Activated T-cell treated with anti-CD3 and anti-CD28 coated beads, Interleukin-2, amount 50 U/mL, for 4 hours (primary cell): ENCODE measurements around the gene NRSN2. TPM values are rescaled to one million over a fixed set of nuclear protein-coding genes. Genes with fewer than 3 reads are reported as not detected.

Experiments used
- ATAC-seq, 2 donors: fragments of 200-7000 bp; cut with Tn5 transposase; one replicate each; pipeline ENCODE4 v1.10.0; 2021
- DNase-seq: peaks from one replicate; pipeline ENCODE4 v3.0.0-alpha.2; 2020
- H3K27me3 Mint-ChIP-seq: one replicate; pipeline ENCODE4 v1.8.0; 2021; ENCODE audit warnings: low read depth, mixed read lengths
- H3K36me3 Mint-ChIP-seq: one replicate; pipeline ENCODE4 v1.8.0; 2022; ENCODE audit warnings: mixed read lengths; ENCODE audit not compliant: insufficient read depth
- H3K4me1 Mint-ChIP-seq: one replicate; pipeline ENCODE4 v1.8.0; 2021; ENCODE audit warnings: low read depth, mixed read lengths
- H3K4me3 Mint-ChIP-seq: one replicate; pipeline ENCODE4 v1.8.0; 2021; ENCODE audit warnings: mild to moderate bottlenecking, moderate library complexity, mixed read lengths
- H3K9me3 Mint-ChIP-seq: one replicate; pipeline ENCODE4 v1.8.0; 2021; ENCODE audit warnings: mixed read lengths
- total RNA-seq, 3 donors: library from RNA; stranded (reverse); gene quantifications; one replicate each; pipeline ENCODE4 v1.2.1, GENCODE V29; 2021

Gene NRSN2, protein sequence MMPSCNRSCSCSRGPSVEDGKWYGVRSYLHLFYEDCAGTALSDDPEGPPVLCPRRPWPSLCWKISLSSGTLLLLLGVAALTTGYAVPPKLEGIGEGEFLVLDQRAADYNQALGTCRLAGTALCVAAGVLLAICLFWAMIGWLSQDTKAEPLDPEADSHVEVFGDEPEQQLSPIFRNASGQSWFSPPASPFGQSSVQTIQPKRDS
- total RNA-seq, result 1 to 10 TPM; 2.7 to 3.2 (median 2.8) TPM

DNA sequence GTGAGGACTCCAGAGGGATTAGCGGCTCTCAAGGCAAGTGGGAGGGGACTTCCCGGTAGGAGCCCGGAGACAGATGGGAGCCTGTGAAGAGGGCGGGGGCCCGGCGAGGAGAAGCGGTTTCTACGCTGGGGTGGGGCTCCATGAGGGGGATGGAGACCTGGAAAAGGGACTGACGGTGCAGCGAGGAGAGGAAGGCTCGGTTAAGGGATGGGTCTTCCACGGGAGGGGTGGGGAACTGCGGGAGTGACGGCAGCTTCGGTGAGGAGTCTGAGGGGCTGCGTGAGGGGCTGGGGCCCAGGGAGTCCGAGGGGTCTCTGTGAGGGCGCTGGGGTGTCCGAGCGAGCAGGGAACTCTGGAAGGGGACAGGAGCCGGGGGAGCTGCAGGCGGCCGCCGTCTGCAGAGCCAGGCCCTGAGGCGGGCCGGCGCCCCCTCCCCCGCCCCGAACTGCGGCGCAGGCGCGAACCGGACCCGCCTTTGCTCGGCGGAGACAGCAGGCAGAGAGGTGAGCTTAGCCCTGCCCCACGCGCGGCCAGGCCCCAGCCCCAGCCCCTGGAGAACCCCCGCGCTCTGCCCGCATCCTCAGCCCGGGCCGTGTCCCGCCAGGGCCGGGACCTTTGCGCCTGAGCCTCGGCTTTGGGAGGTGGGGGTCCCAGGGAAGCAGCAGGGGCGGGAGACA is at the start of gene NRSN2:
TSS of gene NRSN2 (plus strand) at position 472 of the 677 bp plus-strand sequence. CDS start 2,533 bp downstream, outside the sequence.
- Mint-ChIP-seq H3K4me3 (peak within 1 kb of the TSS; percentile 95), H3K9me3 (peaks cover 2% of the 10 kb centered on the region), H3K27me3 (no peaks in the 10 kb centered on the region), H3K36me3 (peaks cover 3% of the 10 kb centered on the region), H3K4me1 (peaks cover 13% of the 10 kb centered on the region)
- ATAC-seq (peak; percentile 49 to 50), DNase-seq (no peak)

DNA sequence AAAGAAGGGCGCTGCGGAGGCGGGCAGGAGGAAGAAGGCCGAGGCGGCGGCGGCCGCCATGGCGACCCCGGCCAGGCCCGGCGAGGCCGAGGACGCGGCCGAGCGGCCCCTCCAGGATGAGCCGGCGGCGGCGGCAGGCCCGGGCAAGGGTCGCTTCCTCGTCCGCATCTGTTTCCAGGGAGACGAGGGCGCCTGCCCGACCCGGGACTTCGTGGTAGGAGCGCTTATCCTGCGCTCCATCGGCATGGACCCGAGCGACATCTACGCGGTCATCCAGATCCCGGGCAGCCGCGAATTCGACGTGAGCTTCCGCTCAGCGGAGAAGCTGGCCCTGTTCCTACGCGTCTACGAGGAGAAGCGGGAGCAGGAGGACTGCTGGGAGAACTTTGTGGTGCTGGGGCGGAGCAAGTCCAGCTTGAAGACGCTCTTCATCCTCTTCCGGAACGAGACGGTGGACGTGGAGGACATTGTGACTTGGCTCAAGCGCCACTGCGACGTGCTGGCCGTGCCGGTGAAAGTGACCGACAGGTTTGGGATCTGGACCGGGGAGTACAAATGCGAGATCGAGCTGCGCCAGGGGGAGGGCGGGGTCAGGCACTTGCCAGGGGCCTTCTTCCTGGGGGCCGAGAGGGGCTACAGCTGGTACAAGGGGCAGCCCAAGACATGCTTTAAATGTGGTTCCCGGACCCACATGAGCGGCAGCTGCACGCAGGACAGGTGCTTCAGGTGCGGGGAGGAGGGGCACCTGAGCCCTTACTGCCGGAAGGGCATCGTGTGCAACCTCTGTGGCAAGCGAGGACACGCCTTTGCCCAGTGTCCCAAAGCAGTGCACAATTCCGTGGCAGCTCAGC is 48.8 kb upstream of the NRSN2 start:
- H3K4me1 Mint-ChIP-seq, result peaks cover 42% of the 10 kb centered on the region
- H3K36me3 Mint-ChIP-seq, result peaks cover 22% of the 10 kb centered on the region
- no peak for DNase-seq
- H3K27me3 Mint-ChIP-seq, result no peaks in the 10 kb centered on the region
- peak overlapping the region; percentile 96 for H3K4me3 Mint-ChIP-seq
- no peaks in the 10 kb centered on the region for H3K9me3 Mint-ChIP-seq
- ATAC-seq, result peak; percentile 22 to 27

DNA sequence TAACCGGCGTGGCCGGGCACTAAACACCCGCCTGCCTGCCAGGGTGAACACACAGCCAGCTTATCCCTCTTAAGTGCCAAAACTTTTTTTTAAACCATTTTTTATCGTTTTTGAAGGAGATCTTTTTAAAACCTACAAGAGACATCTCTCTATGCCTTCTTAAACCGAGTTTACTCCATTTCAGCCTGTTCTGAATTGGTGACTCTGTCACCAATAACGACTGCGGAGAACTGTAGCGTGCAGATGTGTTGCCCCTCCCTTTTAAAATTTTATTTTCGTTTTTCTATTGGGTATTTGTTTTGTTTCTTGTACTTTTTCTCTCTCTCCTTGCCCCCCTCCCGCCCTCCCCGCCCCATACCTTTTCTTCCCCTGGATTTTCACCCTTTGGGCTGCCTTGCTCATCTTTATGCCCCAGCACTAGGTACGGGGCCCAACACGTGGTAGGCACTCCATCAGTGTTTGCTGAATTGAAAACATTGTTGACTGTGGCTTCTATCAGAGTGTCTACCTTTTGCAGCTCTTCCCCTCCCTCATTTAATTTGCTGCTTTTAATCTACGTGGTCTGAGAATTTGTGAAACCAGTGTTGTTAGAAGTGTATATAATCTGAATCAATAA is 48.0 kb upstream of the NRSN2 start:
- Mint-ChIP-seq H3K36me3 (peaks cover 22% of the 10 kb centered on the region), H3K27me3 (no peaks in the 10 kb centered on the region), H3K9me3 (no peaks in the 10 kb centered on the region), H3K4me3 (peak overlapping the region; percentile 96), H3K4me1 (peaks cover 42% of the 10 kb centered on the region)
- DNase-seq, result no peak
- ATAC-seq, result no peak

DNA sequence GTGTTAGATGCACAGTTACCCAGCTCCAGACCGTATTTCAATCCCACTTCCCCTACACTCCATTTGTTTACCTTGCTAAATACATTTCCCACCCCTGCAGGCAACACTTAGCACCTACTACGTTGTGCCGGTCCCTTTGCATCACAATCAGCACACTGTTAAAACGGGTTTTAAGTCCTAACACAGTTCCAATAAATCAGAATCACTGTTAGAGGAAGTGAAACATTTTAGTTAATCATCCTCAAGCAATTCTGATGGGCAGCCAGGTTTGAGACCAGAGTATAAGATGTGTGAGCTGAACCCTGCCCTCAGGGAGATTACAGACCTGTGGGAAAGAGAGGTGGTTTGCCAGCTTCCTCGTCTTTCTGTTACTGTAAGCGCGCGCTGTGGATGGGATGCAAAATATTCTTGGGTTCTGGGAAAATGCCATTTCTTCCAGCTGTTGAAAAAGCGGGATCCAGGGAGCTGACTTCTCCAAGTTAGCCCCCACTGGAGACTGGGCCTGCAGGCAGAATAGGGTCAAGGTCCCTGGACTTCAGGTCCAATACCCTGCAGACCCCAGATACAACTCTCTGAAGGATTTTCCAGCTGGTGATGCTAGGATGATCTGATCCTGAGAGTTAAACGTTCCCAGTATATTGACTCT is 46.4 kb upstream of the NRSN2 start:
- peaks cover 22% of the 10 kb centered on the region for H3K36me3 Mint-ChIP-seq
- peak overlapping the region; percentile 96 for H3K4me3 Mint-ChIP-seq
- H3K9me3 Mint-ChIP-seq, result no peaks in the 10 kb centered on the region
- peaks cover 42% of the 10 kb centered on the region for H3K4me1 Mint-ChIP-seq
- H3K27me3 Mint-ChIP-seq, result no peaks in the 10 kb centered on the region
- DNase-seq (no peak), ATAC-seq (no peak)

DNA sequence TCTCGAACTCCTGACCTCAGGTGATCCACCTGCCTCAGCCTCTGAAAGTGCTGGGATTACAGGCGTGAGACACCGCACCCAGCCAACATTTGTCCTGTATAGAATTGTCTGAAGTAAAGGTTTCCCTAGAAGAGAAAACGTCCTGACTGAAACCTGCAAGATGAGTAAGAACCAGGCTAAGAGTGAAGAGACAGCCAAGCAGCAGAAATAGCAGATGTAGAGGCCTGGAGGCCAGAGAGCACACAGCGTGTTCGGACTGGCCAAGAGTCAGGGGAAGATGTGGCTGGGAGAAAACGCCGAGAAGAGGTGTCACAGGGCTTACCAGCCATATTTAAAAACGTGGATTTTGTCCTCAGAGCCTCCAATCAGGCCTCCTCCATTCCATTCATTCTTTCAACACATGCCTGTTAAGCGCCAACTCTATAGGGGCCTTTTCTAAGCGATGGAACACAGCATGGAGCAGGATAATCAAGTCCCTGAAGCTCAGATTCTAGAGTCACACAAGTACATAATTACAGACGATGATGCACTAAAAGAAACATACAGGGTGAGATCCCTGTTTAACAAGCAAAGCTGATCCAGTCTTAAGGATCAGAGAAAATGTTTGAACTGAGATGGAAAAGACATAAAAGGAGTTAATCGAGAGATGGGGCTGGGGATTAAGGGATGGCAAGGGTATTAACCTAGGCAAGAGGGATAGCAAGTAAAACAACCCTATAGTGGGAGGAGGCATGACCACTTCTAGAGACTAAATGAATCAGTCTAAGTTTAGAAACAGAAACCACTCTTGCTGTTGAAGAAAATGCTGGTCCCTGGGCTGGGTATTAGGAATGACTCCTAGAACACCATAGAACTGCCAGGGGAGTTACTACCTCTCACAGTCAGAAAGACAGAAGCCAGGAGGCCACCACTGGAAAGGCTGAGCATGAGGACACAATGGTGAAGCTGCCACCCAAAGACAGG is 44.7 kb upstream of the NRSN2 start:
- H3K9me3 Mint-ChIP-seq, result no peaks in the 10 kb centered on the region
- H3K36me3 Mint-ChIP-seq, result peaks cover 22% of the 10 kb centered on the region
- H3K4me1 Mint-ChIP-seq, result peaks cover 33% of the 10 kb centered on the region
- H3K27me3 Mint-ChIP-seq, result no peaks in the 10 kb centered on the region
- H3K4me3 Mint-ChIP-seq, result no peak overlapping the region
- DNase-seq, result no peak
- peak; percentile 35 to 64 for ATAC-seq

DNA sequence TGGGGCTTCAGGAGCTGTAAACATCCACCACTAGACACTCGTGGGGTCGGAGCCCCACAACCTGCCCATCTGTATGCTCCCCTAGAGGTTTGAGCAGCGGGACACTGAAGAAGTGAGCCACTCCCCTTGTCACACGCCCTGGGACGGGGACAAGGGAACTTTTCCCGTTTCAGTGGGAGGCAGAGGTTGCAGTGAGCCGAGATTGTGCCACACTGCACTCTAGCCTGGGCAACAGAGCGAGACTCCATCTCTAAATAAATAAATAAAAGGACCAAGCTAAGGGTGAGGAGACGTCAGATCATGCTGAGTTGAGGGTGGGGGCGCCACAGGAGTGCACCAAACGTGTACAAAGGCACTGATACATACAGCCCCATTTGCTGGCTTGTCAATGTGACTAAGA is 41.2 kb upstream of the NRSN2 start:
- H3K4me1 Mint-ChIP-seq, result peaks cover 25% of the 10 kb centered on the region
- H3K36me3 Mint-ChIP-seq, result peaks cover 6% of the 10 kb centered on the region
- no peak overlapping the region for H3K4me3 Mint-ChIP-seq
- no peaks in the 10 kb centered on the region for H3K9me3 Mint-ChIP-seq
- DNase-seq, result no peak
- ATAC-seq, result no peak
- no peaks in the 10 kb centered on the region for H3K27me3 Mint-ChIP-seq

DNA sequence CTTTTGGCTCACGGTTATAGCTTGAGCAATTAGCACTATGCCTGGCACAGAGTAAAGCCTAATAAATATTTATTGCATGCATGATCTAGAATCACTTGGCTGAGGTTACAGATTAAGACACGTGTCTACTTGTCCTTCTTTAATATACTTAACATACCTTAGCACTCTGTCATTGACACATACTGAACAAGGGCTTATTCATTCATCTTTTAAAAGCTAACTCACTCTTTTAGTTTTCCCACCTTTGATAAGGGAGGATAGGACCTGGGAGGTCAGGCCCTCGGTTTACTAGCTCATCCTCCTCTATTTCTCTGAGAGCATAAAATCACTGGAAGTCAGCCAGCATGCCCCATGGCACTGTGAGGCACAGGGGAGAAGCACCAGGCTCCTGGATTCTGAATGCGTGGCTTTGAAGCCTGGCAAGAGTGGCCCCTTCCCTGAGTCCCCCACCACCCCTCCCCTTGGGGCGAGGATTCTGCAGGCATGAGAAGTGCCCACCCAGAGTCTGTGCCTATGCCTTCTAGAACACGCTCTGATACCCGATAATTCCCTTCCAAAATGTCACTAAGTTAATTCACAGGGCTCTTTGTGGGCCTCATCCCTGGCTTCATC is 38.4 kb upstream of the NRSN2 start:
- no peak for DNase-seq
- Mint-ChIP-seq H3K4me1 (peaks cover 11% of the 10 kb centered on the region), H3K36me3 (no peaks in the 10 kb centered on the region), H3K27me3 (peaks cover 1% of the 10 kb centered on the region), H3K4me3 (no peak overlapping the region), H3K9me3 (no peaks in the 10 kb centered on the region)
- no peak for ATAC-seq

DNA sequence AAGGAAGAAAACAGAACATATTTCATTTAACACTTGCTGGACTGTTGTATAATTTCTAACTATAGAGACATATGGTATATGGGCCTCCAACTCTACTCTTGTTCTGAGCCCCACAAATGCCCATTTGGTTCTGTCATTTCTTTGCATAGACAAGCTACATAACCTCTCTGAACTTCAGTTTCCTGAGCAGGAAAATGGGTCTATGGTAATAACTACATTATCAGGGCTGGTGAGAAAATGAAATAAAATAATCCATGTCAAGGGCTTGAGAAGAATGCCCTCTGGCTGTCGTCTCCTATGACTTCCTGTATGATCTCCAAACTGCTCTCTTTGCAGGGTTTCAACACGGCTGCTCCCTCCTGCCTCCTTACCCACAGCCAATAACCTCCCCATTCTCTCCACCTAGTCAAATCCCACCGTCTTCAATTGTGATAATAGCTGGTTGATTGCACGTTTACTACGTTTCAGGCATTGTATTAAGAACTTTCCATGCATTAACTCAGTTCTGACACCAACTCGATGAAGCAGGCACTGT is 37.5 kb upstream of the NRSN2 start:
- no peak for ATAC-seq
- H3K9me3 Mint-ChIP-seq, result no peaks in the 10 kb centered on the region
- H3K36me3 Mint-ChIP-seq, result no peaks in the 10 kb centered on the region
- H3K4me1 Mint-ChIP-seq, result peaks cover 11% of the 10 kb centered on the region
- peaks cover 1% of the 10 kb centered on the region for H3K27me3 Mint-ChIP-seq
- H3K4me3 Mint-ChIP-seq, result no peak overlapping the region
- no peak for DNase-seq

DNA sequence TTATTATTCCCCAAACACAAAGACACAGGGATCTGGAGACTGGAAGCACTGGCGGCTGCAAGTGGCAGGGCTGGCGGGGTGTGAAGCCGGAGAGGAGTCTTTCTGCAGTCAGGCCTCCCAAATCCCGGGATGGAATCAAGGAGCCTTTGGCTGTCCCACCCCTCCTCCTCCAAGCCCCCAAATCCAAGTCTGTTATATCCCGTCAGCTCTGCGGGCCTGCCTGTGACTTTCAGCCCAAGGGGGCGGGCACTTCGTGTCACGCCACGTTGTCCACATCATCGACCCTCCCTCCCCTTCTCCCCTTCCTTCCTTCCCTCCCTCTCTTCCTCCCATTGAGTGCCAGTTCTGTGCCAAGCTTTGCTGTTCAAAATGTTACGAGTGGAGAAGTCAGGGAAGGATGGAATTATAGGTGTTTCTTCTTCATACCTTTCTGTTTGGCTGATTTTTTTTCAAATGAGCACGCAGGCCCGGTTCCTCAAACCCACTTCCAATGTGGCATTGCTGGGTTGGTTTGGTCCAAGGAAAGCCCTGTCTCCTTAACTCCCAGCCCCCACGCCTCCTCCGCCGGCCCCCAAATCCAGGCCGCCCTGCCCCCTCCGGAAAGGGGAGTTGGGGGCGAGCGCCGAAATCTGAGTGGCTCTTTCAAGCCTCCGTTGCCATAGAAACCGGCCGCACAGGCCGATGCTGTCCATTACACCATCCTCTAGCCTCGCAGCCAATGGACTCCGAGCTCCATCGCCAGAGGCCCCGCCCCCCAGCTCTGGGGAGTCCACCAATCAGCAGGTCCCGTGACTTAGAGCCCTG is 36.9 kb upstream of the NRSN2 start:
- peak; percentile 100 for ATAC-seq
- peaks cover 11% of the 10 kb centered on the region for H3K4me1 Mint-ChIP-seq
- peak; percentile 65 for DNase-seq
- peak overlapping the region; percentile 76 for H3K4me3 Mint-ChIP-seq
- H3K27me3 Mint-ChIP-seq, result peaks cover 1% of the 10 kb centered on the region
- H3K36me3 Mint-ChIP-seq, result no peaks in the 10 kb centered on the region
- no peaks in the 10 kb centered on the region for H3K9me3 Mint-ChIP-seq

DNA sequence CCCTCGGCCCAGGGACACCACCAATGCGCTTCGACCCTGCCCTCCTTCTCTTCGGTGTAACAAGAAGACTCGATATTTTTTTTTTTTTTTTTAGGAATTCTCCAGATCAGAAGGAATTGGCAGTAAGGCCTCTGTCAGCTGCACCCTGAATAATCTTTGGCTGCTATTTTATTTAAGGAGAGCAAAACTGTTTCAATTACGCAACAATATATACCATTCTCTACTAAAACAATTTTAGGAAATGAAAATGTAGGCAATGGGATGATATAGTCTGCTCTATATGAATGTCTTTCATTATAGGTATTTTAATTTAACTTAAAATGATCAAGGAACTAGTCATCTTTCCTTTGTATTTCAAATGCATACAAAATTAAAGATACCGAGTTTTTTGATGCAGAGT is 36.3 kb upstream of the NRSN2 start:
- H3K4me3 Mint-ChIP-seq, result peak overlapping the region; percentile 76
- peaks cover 11% of the 10 kb centered on the region for H3K4me1 Mint-ChIP-seq
- no peak for DNase-seq
- no peaks in the 10 kb centered on the region for H3K36me3 Mint-ChIP-seq
- H3K9me3 Mint-ChIP-seq, result no peaks in the 10 kb centered on the region
- peaks cover 1% of the 10 kb centered on the region for H3K27me3 Mint-ChIP-seq
- no peak for ATAC-seq

DNA sequence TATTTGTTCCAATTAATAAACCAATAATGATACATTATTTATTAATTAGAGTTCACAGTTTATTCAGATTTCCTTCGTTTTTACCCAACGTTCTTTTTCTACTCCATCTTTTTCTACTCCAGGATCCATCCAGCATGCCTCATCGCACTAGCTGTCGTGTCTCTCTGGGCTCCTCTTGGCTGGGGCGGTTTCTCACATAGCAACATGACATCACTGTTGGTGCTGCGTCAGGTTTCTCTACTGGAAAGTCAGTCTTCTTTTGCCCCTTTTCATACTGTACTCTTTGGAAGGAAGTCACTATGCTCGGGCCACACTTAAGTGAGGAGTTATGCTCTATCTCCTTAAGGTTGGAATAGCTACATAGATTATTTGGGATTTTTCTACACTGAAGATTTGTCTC is 35.3 kb upstream of the NRSN2 start:
- DNase-seq (no peak), ATAC-seq (no peak)
- Mint-ChIP-seq H3K9me3 (no peaks in the 10 kb centered on the region), H3K27me3 (peaks cover 1% of the 10 kb centered on the region), H3K4me1 (peaks cover 11% of the 10 kb centered on the region), H3K4me3 (no peak overlapping the region), H3K36me3 (no peaks in the 10 kb centered on the region)

DNA sequence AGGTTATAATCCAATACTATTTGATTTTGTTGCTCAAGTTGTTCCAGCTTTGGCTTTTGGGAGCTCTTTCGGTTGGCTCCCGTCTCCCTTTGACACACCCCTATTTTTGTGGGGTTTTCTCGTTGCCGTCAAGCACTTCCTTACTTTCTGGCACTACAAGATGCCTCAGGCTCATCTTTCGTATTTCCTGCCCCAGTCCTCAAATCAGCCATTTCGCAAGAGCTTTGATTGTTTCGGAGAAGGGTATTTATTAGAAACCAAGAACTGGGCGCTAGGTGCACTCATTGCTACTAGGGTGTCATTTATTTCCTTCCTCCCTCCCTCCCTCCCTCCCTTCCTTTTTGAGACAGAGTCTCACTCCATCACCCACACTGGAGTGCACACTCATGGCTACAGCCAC is 34.8 kb upstream of the NRSN2 start:
- Mint-ChIP-seq H3K4me3 (no peak overlapping the region), H3K9me3 (no peaks in the 10 kb centered on the region), H3K36me3 (no peaks in the 10 kb centered on the region), H3K27me3 (peaks cover 1% of the 10 kb centered on the region), H3K4me1 (peaks cover 11% of the 10 kb centered on the region)
- no peak for DNase-seq
- no peak for ATAC-seq
